ENCODE results near the gene RSRP1.

Gene RSRP1

DNA sequence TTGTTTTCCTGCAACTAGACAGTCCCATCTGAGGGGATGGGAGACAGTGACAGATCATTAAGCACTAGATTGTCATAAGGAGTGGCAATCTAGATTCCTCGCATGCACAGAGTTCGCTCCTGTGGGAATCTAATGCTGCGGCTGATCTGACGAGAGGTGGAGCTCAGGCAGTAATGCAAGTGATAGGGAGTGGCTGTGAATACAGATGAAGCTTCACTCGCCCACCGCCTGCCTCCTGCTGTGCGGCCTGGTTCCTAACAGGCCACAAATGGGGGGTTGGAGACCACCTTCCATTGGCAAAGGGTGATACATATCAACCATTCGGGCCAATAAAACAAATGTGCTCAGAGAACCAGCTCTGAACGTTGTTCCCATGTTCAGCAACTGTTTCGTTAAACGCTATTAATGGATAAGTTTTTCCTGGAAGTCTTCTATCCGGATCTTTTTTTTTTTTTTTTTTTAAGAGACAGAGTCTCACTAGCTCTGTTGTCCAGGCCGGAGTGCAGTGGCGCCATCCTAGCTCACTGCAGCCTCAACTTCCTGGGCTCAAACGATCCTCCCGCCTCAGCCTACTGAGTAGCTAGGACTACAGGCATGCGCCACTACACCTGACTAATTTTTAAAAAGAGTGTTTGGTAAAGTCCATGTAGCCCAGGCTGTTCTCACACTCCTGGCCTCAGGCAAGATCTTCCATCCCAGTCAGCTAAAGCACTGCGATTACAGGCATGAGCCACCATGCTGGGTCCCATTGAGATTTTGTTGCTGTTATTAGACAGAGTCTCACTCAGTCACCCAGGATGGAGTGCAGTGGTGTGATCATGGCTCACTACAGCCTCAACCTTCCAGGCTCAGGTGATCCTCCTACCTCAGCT, 8.7 kb upstream of the RSRP1 start:
- Histone ChIP-seq H3K36me3 (ENCODE audit: control insufficient read depth, insufficient read depth, low read length) (no peaks in the 10 kb centered on the region), H3K9me3 (ENCODE audit: control insufficient read depth, low read length) (no peaks in the 10 kb centered on the region), H3K4me3 (ENCODE audit: extremely low read depth, insufficient read depth, low read length, poor library complexity, severe bottlenecking) (no peak overlapping the region), H3K4me1 (ENCODE audit: control insufficient read depth, insufficient read depth, low read length, poor library complexity, severe bottlenecking) (no peaks in the 10 kb centered on the region), H3K27ac (ENCODE audit: low read depth, low read length, severe bottlenecking) (no peak overlapping the region)
- WGBS, 2 experiments (ENCODE audit: insufficient coverage in 2 of 2), result 76 to 80% methylated on average over 11 to 17 of the region's 18 CpGs

DNA sequence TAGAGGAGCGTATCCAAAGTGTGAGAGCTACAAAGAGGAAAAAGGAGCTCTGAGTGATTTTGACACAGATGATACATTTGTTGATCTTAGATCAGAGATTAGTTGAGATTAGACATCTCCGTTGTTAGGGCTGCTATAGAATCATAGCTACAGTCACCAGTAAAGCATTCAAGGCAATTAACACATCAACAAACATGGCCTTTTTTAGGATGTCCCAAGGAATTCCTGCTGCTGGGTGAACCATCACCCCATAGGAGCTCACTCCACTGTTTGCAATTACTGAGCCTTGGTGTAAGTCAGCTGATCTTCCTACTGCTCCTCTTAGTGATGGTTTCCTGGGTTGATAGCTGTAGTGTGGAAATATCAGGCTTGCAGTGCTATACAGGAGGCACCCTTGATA, 6.7 kb upstream of the RSRP1 start:
- H3K36me3 ChIP-seq (ENCODE audit: control insufficient read depth, insufficient read depth, low read length), result no peaks in the 10 kb centered on the region
- H3K27ac ChIP-seq (ENCODE audit: low read depth, low read length, severe bottlenecking), result peak overlapping the region; percentile 68
- 33 to 60% methylated on average over 1 to 2 of the region's 2 CpGs for WGBS, 2 experiments (ENCODE audit: insufficient coverage in 2 of 2)
- no peak overlapping the region for H3K4me3 ChIP-seq (ENCODE audit: extremely low read depth, insufficient read depth, low read length, poor library complexity, severe bottlenecking)
- no peaks in the 10 kb centered on the region for H3K9me3 ChIP-seq (ENCODE audit: control insufficient read depth, low read length)
- peaks cover 2% of the 10 kb centered on the region for H3K4me1 ChIP-seq (ENCODE audit: control insufficient read depth, insufficient read depth, low read length, poor library complexity, severe bottlenecking)

DNA sequence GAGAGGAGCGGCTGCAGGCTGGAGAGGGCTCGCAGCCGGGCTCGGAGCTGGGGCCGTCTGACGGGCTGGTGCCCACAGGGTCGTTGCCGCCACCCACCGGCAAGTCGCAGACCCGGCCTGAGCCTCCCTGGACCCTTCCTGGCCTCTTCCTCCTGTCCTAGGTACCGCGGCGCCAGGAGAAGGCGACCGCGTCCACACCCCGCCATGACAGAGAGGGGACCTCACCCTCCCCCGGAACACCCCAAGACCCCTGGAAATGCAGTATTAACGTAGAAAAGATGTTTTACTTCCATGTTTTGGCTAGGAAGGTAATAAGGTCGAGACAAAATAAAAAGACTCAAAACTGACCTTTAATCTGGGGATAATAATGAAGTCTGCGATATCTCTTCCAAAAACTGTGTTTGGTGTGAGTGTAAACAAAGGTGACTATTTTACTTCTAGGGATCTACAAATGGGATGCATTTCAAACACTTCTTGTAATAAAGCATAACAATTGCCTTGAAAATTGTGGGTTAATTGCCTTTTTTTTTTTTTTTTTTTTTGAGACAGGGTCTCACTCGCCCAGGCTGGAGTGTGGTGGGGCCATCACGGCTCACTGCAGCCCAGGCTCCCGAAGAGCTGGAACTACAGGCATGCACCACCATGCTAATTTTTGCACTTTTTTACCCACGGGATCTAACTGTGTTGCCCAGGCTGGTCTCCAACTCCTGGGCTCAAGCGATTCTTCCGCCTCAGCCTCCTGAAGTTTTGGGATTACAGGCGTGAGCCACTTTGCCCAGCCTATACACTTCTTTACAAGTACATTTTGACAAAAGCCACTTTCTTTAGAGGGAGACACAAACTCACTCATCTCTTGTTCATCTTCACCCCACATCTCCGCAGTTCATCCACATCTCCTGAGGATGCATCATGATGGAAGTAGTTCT, 838 bp upstream of the RSRP1 start:
- peaks cover 33% of the 10 kb centered on the region for H3K36me3 ChIP-seq (ENCODE audit: control insufficient read depth, insufficient read depth, low read length)
- H3K4me1 ChIP-seq (ENCODE audit: control insufficient read depth, insufficient read depth, low read length, poor library complexity, severe bottlenecking), result peaks cover 14% of the 10 kb centered on the region
- peak overlapping the region; percentile 93 for H3K4me3 ChIP-seq (ENCODE audit: extremely low read depth, insufficient read depth, low read length, poor library complexity, severe bottlenecking)
- WGBS, 2 experiments (ENCODE audit: insufficient coverage in 2 of 2), result 23 to 41% methylated on average over 12 to 16 of the region's 30 CpGs
- no peaks in the 10 kb centered on the region for H3K9me3 ChIP-seq (ENCODE audit: control insufficient read depth, low read length)
- peak overlapping the region; percentile 78 for H3K27ac ChIP-seq (ENCODE audit: low read depth, low read length, severe bottlenecking)

DNA sequence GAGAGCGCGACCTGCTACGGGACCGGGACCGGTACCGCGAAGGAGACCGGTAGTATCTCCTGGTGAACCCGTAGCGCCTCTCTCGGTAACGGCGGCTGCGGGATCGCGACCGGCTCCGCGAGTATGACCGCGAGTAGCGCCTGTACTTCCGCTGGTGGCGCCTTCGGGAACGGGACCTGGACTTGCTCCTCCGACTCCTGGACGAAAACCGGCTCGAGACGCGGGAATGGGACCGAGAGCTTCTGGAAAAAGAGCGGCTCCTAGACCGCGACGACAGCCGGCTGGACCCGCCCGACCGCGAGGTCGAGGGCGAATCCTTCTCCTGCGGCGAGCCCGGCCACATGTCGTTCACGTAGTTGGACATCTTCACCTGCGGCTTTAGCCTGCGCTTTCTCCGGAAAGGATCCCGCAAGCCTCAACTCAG, 642 bp downstream of the RSRP1 start:
- peak overlapping the region; percentile 97 for H3K27ac ChIP-seq (ENCODE audit: low read depth, low read length, severe bottlenecking)
- WGBS, 2 experiments (ENCODE audit: insufficient coverage in 2 of 2), result 0 to 2% methylated on average over 46 to 48 of the region's 53 CpGs
- H3K36me3 ChIP-seq (ENCODE audit: control insufficient read depth, insufficient read depth, low read length), result peaks cover 48% of the 10 kb centered on the region
- peaks cover 14% of the 10 kb centered on the region for H3K4me1 ChIP-seq (ENCODE audit: control insufficient read depth, insufficient read depth, low read length, poor library complexity, severe bottlenecking)
- H3K4me3 ChIP-seq (ENCODE audit: extremely low read depth, insufficient read depth, low read length, poor library complexity, severe bottlenecking), result peak overlapping the region; percentile 93
- H3K9me3 ChIP-seq (ENCODE audit: control insufficient read depth, low read length), result no peaks in the 10 kb centered on the region

GRCh38 chr1:25245809-25246599, 1.2 kb downstream of the RSRP1 start:
- Histone ChIP-seq H3K4me1 (ENCODE audit: control insufficient read depth, insufficient read depth, low read length, poor library complexity, severe bottlenecking) (peaks cover 14% of the 10 kb centered on the region), H3K9me3 (ENCODE audit: control insufficient read depth, low read length) (no peaks in the 10 kb centered on the region), H3K27ac (ENCODE audit: low read depth, low read length, severe bottlenecking) (peak overlapping the region; percentile 97), H3K4me3 (ENCODE audit: extremely low read depth, insufficient read depth, low read length, poor library complexity, severe bottlenecking) (peak overlapping the region; percentile 93), H3K36me3 (ENCODE audit: control insufficient read depth, insufficient read depth, low read length) (peaks cover 52% of the 10 kb centered on the region)
- WGBS, 2 experiments (ENCODE audit: insufficient coverage in 2 of 2), result 4 to 31% methylated on average over 20 to 24 of the region's 30 CpGs

GRCh38 chr1:25245393-25245792, 1.9 kb downstream of the RSRP1 start:
- H3K36me3 ChIP-seq (ENCODE audit: control insufficient read depth, insufficient read depth, low read length), result peaks cover 57% of the 10 kb centered on the region
- H3K27ac ChIP-seq (ENCODE audit: low read depth, low read length, severe bottlenecking), result no peak overlapping the region

DNA sequence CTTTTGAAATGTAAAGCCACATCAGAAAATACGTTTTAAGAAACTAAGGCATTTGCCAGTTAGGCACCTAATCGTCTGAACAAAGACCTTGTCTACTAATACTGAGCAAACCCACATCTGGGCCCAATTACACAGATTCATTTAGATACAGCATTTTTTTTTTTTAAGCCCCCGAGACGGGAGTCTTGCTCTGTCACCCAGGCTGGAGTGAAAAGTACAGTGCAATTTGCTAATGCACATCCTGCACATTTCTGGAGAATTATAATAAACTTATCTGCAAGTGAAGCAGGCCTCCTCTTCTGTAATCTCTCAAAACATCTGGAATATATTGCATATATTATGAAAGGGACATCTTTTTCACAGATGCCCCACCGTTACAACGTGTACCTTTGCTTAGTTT, 3.3 kb downstream of the RSRP1 start:
- Histone ChIP-seq H3K4me3 (ENCODE audit: extremely low read depth, insufficient read depth, low read length, poor library complexity, severe bottlenecking) (no peak overlapping the region), H3K4me1 (ENCODE audit: control insufficient read depth, insufficient read depth, low read length, poor library complexity, severe bottlenecking) (peaks cover 21% of the 10 kb centered on the region), H3K36me3 (ENCODE audit: control insufficient read depth, insufficient read depth, low read length) (peaks cover 60% of the 10 kb centered on the region), H3K9me3 (ENCODE audit: control insufficient read depth, low read length) (no peaks in the 10 kb centered on the region), H3K27ac (ENCODE audit: low read depth, low read length, severe bottlenecking) (no peak overlapping the region)
- WGBS, 2 experiments (ENCODE audit: insufficient coverage in 2 of 2), result 98 to 100% methylated on average over 3 to 5 of the region's 6 CpGs

More at GRCh38 chr1:25245393-25245792, 1.9 kb downstream of the RSRP1 start:
- Histone ChIP-seq H3K4me3 (ENCODE audit: extremely low read depth, insufficient read depth, low read length, poor library complexity, severe bottlenecking) (peak overlapping the region; percentile 93), H3K4me1 (ENCODE audit: control insufficient read depth, insufficient read depth, low read length, poor library complexity, severe bottlenecking) (peaks cover 17% of the 10 kb centered on the region), H3K9me3 (ENCODE audit: control insufficient read depth, low read length) (no peaks in the 10 kb centered on the region)
- 80 to 89% methylated on average over 1 to 3 of the region's 5 CpGs for WGBS, 2 experiments (ENCODE audit: insufficient coverage in 2 of 2)

DNA sequence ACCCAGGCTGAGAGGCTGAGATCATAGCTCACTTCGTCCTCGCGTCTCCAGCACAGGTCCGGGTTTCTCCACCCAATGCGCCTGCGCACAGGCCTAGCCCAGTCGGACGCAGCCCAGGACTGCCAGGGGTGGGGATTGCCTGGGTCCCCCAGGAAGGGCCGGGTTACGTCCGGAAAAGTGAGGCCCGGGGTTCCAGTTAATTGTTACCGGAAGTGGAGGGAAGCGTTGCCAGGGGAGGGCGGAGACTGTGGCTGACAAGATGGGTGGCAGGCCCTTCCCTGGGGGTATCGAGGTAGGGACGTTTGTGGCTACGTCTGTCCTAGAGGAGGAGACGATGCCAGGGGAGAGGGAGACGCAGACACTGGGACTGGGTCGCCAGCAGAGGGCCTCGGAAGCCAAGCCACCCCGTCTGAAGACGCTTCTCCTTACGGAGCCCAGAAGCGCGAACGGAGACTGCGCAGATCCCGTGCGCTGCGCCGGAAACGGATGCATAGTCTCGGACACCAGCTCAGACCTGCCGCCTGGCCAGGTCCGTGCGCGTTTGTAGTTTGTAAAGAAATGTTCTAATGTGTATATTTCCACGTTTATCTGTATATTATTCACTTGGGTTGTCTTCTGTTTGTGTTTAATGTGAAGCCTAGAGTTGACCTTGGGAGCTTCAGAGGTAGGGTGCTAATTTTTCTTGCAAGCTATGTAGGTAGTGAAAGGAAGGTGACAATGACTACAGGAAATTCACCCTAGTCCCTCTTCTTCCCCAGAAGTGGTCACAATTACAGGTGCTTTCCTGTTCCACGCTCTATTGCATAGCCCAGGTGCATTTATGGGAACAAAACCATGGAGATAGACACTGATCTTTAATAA, 7.3 kb downstream of the RSRP1 start:
- WGBS, 2 experiments (ENCODE audit: insufficient coverage in 2 of 2), result 28 to 35% methylated on average over 17 to 31 of the region's 41 CpGs
- H3K27ac ChIP-seq (ENCODE audit: low read depth, low read length, severe bottlenecking), result peak overlapping the region; percentile 71
- H3K4me1 ChIP-seq (ENCODE audit: control insufficient read depth, insufficient read depth, low read length, poor library complexity, severe bottlenecking), result peaks cover 14% of the 10 kb centered on the region
- H3K36me3 ChIP-seq (ENCODE audit: control insufficient read depth, insufficient read depth, low read length), result peaks cover 45% of the 10 kb centered on the region
- no peaks in the 10 kb centered on the region for H3K9me3 ChIP-seq (ENCODE audit: control insufficient read depth, low read length)
- H3K4me3 ChIP-seq (ENCODE audit: extremely low read depth, insufficient read depth, low read length, poor library complexity, severe bottlenecking), result peak overlapping the region; percentile 33

DNA sequence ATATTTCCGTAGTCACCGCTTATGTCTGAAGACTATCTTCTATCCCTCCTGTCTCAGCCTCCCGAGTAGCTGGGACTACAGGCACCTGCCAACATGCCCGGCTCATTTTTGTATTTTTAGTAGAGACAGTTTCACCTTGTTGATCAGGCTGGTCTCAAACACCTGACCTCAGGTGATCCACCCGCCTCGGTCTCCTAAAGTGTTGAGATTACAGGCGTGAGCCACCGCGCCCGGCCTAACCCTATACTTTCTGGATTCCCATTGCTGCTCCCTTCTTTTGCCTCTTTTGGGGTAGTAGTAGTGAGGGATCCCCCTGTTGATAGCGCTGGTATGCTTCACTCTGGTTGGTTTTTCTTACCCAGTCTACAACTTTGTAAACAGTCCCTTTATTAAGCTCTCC, 9.2 kb downstream of the RSRP1 start:
- no peaks in the 10 kb centered on the region for H3K9me3 ChIP-seq (ENCODE audit: control insufficient read depth, low read length)
- peaks cover 10% of the 10 kb centered on the region for H3K4me1 ChIP-seq (ENCODE audit: control insufficient read depth, insufficient read depth, low read length, poor library complexity, severe bottlenecking)
- no peak overlapping the region for H3K27ac ChIP-seq (ENCODE audit: low read depth, low read length, severe bottlenecking)
- peaks cover 39% of the 10 kb centered on the region for H3K36me3 ChIP-seq (ENCODE audit: control insufficient read depth, insufficient read depth, low read length)
- no peak overlapping the region for H3K4me3 ChIP-seq (ENCODE audit: extremely low read depth, insufficient read depth, low read length, poor library complexity, severe bottlenecking)
- 94 to 97% methylated on average over 7 to 9 of the region's 11 CpGs for WGBS, 2 experiments (ENCODE audit: insufficient coverage in 2 of 2)

Data from mesodermal cell (in vitro differentiated cells).